AG04450 (cell line): ENCODE data around the gene OVOL1. TPM values are rescaled to one million over a fixed set of nuclear protein-coding genes. Genes with fewer than 3 reads are reported as not detected.

ENCODE experiments used
- CTCF ChIA-PET: fragments of 300-600, 350-600 bp; formaldehyde crosslinking; extraction: SDS; loops from one replicate; lab custom pipeline; 2022; ENCODE audit warnings: antibody characterized with exemption, inconsistent platforms; lab: Charles Lee
- POLR2A ChIA-PET: fragments of 350-600 bp; formaldehyde crosslinking; extraction: SDS; loops from one replicate; lab custom pipeline; 2021; ENCODE audit warnings: antibody characterized with exemption, inconsistent platforms; lab: Yijun Ruan, JAX
- DNase-seq: peaks from one replicate; pipeline ENCODE4 v3.0.0-alpha.2; 2011; ENCODE audit warnings: low read depth, low spot score
- H3K27ac ChIP-seq: one replicate; pipeline ENCODE4 v1.5.1; 2012; ENCODE audit warnings: low read depth, low read length, control low read depth
- H3K27me3 ChIP-seq: one replicate; pipeline ENCODE4 v1.6.0; 2012; ENCODE audit warnings: low read length; ENCODE audit not compliant: control insufficient read depth, insufficient read depth
- H3K4me3 ChIP-seq: 2 replicates; pipeline ENCODE4 v1.5.1; 2011; ENCODE audit warnings: mild to moderate bottlenecking, low read depth, low read length, control low read depth
- H3K9me3 ChIP-seq: 2 replicates; pipeline ENCODE4 v1.5.1; 2012; ENCODE audit warnings: low read length; ENCODE audit not compliant: control insufficient read depth, insufficient read depth
- CTCF ChIP-seq: IDR thresholded peaks from 2 replicates; pipeline ENCODE4 v1.5.1; 2011; ENCODE audit warnings: low read depth, low read length, control low read depth, inconsistent platforms
- polyA plus RNA-seq: library from polyadenylated mRNA; depleted of rRNA; stranded (reverse); fragments of >200 nt; gene quantifications from 2 replicates; pipeline ENCODE4 v1.2.3, GENCODE V29; 2011

The OVOL1 gene
- polyA plus RNA-seq, 1 experiment = not detected

DNA sequence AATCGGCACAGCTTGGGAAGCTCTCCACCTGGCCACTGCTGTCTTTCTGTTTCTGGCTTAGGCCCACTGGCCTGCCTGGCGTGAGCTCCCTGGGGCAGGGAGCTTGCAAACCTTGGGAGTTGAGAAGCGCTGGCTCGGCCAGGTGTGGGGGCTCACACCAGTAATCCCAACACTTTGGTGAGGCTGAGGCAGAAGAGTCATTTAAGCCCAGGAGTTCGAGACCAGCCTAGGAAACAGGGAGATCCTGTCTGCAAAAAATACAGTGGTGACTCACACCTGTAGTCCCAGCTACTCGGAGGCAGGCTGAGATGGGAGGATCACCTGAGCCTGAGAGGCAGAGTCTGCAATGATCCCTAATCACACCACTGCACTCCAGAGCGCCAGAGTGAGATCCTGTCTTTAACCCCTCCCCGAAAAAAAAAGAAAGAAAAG is 10.1 kb upstream of the OVOL1 start:
- ChIA-PET CTCF (interaction anchor here (0.6 to 0.9 kb wide), 2 partner anchors 18 to 66 kb away, joined by 3 to 6 read pairs; no protein-coding TSS in a partner anchor), POLR2A (no interaction called here)
- no peak for TF ChIP-seq CTCF
- no peak overlapping the region for H3K4me3 ChIP-seq
- no peaks in the 10 kb centered on the region for H3K27me3 ChIP-seq
- H3K9me3 ChIP-seq = peaks cover 4% of the 10 kb centered on the region; the same call in 1 of the 2 replicates
- no peak overlapping the region for H3K27ac ChIP-seq
- DNase-seq = no peak

DNA sequence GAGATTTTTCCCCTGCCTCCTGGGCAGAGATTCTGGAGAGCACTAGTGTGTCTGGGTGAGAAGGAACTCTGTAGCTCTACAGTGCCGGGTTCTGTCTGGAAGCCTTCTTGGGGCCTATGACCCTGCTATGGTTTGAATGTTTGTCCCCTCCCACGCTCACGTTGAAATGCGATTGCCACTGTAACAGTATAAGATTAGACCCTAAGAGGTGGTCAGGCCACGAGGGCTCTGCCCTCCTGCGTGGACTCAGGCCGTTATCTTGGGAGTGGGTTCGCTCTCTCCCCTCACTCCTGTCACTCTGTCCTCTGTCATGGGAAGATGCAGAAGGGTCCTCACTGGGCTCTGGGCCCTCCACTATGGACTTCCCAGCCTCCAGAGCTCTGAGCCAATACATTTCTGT is 9.6 kb upstream of the OVOL1 start:
- Histone ChIP-seq H3K4me3 (no peak overlapping the region), H3K27ac (no peak overlapping the region), H3K27me3 (no peaks in the 10 kb centered on the region), H3K9me3 (peaks cover 4% of the 10 kb centered on the region; the same call in 1 of the 2 replicates)
- DNase-seq = no peak
- no peak for TF ChIP-seq CTCF
- CTCF ChIA-PET = interaction anchor here (0.6 to 0.9 kb wide), 2 partner anchors 18 to 66 kb away, joined by 3 to 6 read pairs; no protein-coding TSS in a partner anchor
- POLR2A ChIA-PET = no interaction called here

GRCh38 chr11:65777821-65778361 is 9.0 kb upstream of the OVOL1 start:
- H3K27ac ChIP-seq = no peak overlapping the region
- H3K9me3 ChIP-seq = peaks cover 4% of the 10 kb centered on the region; the same call in 1 of the 2 replicates
- TF ChIP-seq CTCF = no peak
- H3K4me3 ChIP-seq = no peak overlapping the region
- ChIA-PET CTCF (interaction anchor here (0.6 to 4.0 kb wide), 2 partner anchors 7 to 40 kb away, joined by 4 to 29 read pairs; no protein-coding TSS in a partner anchor), POLR2A (no interaction called here)
- no peak for DNase-seq
- H3K27me3 ChIP-seq = peaks cover 4% of the 10 kb centered on the region

DNA sequence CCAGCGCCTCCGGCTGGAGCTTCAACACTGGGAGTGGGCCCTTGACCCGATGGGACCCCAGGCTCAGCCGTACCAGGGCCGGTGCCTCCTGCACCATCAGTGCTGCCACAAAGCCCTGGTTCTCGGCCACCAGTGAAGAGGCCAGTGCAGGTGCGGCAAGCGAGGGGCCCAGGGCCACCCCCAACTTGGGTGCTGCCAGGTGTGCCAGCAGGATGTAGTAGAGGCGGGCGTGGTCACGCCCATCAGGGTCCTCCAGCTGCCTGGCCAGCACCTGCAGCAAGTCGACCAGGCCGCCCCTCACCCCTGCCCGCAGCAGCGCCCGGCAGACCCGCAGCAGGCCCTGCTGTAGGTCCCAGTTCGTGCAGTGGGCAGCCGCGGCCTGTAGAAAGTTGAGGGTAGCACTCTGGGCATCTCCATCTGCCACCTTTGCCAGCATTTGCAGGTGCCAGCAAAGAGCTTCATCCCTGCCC is 8.4 kb upstream of the OVOL1 start:
- POLR2A ChIA-PET = no interaction called here
- peaks cover 4% of the 10 kb centered on the region for H3K27me3 ChIP-seq
- TF ChIP-seq CTCF = no peak
- peaks cover 4% of the 10 kb centered on the region; the same call in 1 of the 2 replicates for H3K9me3 ChIP-seq
- CTCF ChIA-PET = interaction anchor here (2.9 to 4.0 kb wide), 2 partner anchors 8 to 38 kb away, joined by 22 to 29 read pairs; no protein-coding TSS in a partner anchor
- no peak overlapping the region for H3K4me3 ChIP-seq
- DNase-seq = no peak
- H3K27ac ChIP-seq = no peak overlapping the region

- Histone ChIP-seq H3K27ac (no peak overlapping the region), H3K27me3 (peaks cover 9% of the 10 kb centered on the region), H3K9me3 (peaks cover 4% of the 10 kb centered on the region; the same call in 1 of the 2 replicates), H3K4me3 (peak overlapping the region; percentile 79)
- DNase-seq = no peak
- POLR2A ChIA-PET = interaction anchor here (1.2 to 1.8 kb wide), 4 partner anchors 34 to 70 kb away, joined by 3 to 6 read pairs (median 3); partner anchors contain the start of gene KAT5
- no peak for TF ChIP-seq CTCF
- CTCF ChIA-PET = interaction anchor here (0.6 to 4.0 kb wide), 16 partner anchors 9 to 243 kb away, joined by 3 to 29 read pairs (median 5); no protein-coding TSS in a partner anchor
Observed at GRCh38 chr11:65778901-65779668, 7.8 kb upstream of the OVOL1 start.
